Testis (tissue), 3 donors: ENCODE data around the gene SEPHS2. TPM values are rescaled to one million over a fixed set of nuclear protein-coding genes. Genes with fewer than 3 reads are reported as not detected.

Experiments used
- DNase-seq: peaks from one replicate; pipeline ENCODE4 v3.0.0-alpha.2; 2019
- H3K27ac ChIP-seq, 2 donors: fragments of 200-600 bp; sonication (generic); one replicate each; pipeline ENCODE4 v1.5.1; 2019
- H3K27me3 ChIP-seq: fragments of 200-600 bp; sonication (generic); one replicate; pipeline ENCODE4 v1.5.1; 2019
- H3K36me3 ChIP-seq: fragments of 200-600 bp; sonication (generic); one replicate; pipeline ENCODE4 v1.5.1; 2017; ENCODE audit warnings: low read depth; ENCODE audit errors: missing control alignments
- H3K4me1 ChIP-seq: fragments of 200-600 bp; sonication (generic); one replicate; pipeline ENCODE4 v1.5.1; 2019
- H3K4me3 ChIP-seq, 2 donors: fragments of 200-600 bp; sonication (generic); one replicate each; pipeline ENCODE4 v1.5.1; 2017 to 2019
- H3K9me3 ChIP-seq: fragments of 200-600 bp; sonication (generic); one replicate; pipeline ENCODE4 v1.5.1; 2017
- CTCF ChIP-seq, 3 experiments: fragments of 450-650 bp in 2 of 3; fragments of 200-600 bp in 1 of 3; sonication (generic) in 1 of 3; IDR thresholded peaks; one replicate each; pipeline ENCODE4 v1.5.1; 2016 to 2019; ENCODE audit warnings: antibody characterized with exemption in 3 of 3, mild to moderate bottlenecking in 2 of 3, moderate library complexity in 1 of 3
- POLR2A ChIP-seq: fragments of 450-650 bp; IDR thresholded peaks from one replicate; pipeline ENCODE4 v1.6.1; 2017; ENCODE audit warnings: antibody characterized with exemption, mild to moderate bottlenecking, moderate library complexity
- WGBS, 2 donors: methylation state at CpG; one replicate each; pipeline ENCODE4 v1.1.5; 2018; 5-methylcytosine and 5-hydroxymethylcytosine counted together
- intact Hi-C: fragments of 100-400 bp; cut with DNase I; formaldehyde crosslinking; loops from one replicate; pipeline ENCODE4 v1.15.1; 2023; ENCODE audit warnings: low total_unique reads
- polyA plus RNA-seq: library from polyadenylated mRNA; stranded (reverse); fragments of 350-450 nt; fragmentation: Illumina TruSeq; extraction: RNeasy Lipid Tissue Mini Kit (QIAGEN cat#74804); gene quantifications from one replicate; pipeline ENCODE4 v1.2.3, GENCODE V29; 2014; ENCODE audit warnings: low read depth, low replicate concordance; ENCODE audit not compliant: insufficient read depth
- total RNA-seq, 2 donors: library from RNA; depleted of rRNA; stranded (reverse); fragments of >200 nt; gene quantifications; one replicate each; pipeline ENCODE4 v1.2.3, GENCODE V29; 2016

The SEPHS2 gene
- total and polyA plus RNA-seq, 3 donors from 2014 or later: 17.7 to 24.7 (median 19.8) TPM

- Histone ChIP-seq H3K27me3 (no peaks in the 10 kb centered on the region), H3K4me3 (peak overlapping the region; percentile 55 to 63), H3K36me3 (no peaks in the 10 kb centered on the region), H3K9me3 (no peaks in the 10 kb centered on the region), H3K4me1 (peaks cover 9% of the 10 kb centered on the region), H3K27ac (peak overlapping the region; percentile 82 to 90)
- TF ChIP-seq POLR2A: no peak
- TF ChIP-seq CTCF (IDR thresholded peaks at IDR 0.05): no peak
- no peak for DNase-seq
- WGBS, 2 donors: 62 to 73% methylated on average over 21 to 31 of the region's 31 CpGs
- intact Hi-C loops: no loop called here
These were observed 27.1 kb downstream of the SEPHS2 start for GRCh38 chr16:30418350-30419181.

GRCh38 chr16:30417529-30418349 lies 27.9 kb downstream of the SEPHS2 start:
- 4 to 21% methylated on average over 52 to 114 of the region's 140 CpGs for WGBS, 2 donors
- peak; percentile 78 for DNase-seq
- intact Hi-C loops: no loop called here

GRCh38 chr16:30416624-30417528 lies 28.8 kb downstream of the SEPHS2 start:
- peak overlapping the region; percentile 55 to 63 for H3K4me3 ChIP-seq
- H3K4me1 ChIP-seq: peaks cover 12% of the 10 kb centered on the region
- intact Hi-C loops: no loop called here
- H3K36me3 ChIP-seq: no peaks in the 10 kb centered on the region
- peak overlapping the region; percentile 82 to 90 for H3K27ac ChIP-seq
- DNase-seq: no peak
- WGBS, 2 donors: 44 to 51% methylated on average over 16 to 18 of the region's 18 CpGs
- H3K9me3 ChIP-seq: no peaks in the 10 kb centered on the region
- TF ChIP-seq POLR2A (no peak), CTCF (IDR thresholded peaks at IDR 0.05) (no peak)
- no peaks in the 10 kb centered on the region for H3K27me3 ChIP-seq

More at GRCh38 chr16:30417529-30418349, 27.9 kb downstream of the SEPHS2 start:
- peak overlapping the region; percentile 55 to 63 for H3K4me3 ChIP-seq
- H3K4me1 ChIP-seq: peaks cover 12% of the 10 kb centered on the region
- no peaks in the 10 kb centered on the region for H3K9me3 ChIP-seq
- H3K27ac ChIP-seq: peak overlapping the region; percentile 82 to 90
- no peaks in the 10 kb centered on the region for H3K27me3 ChIP-seq
- TF ChIP-seq CTCF (IDR thresholded peaks at IDR 0.05): peak in 1 of 3 experiments; percentile 10
- TF ChIP-seq POLR2A: no peak
- H3K36me3 ChIP-seq: no peaks in the 10 kb centered on the region

GRCh38 chr16:30416047-30416603 lies 29.5 kb downstream of the SEPHS2 start:
- no peaks in the 10 kb centered on the region for H3K36me3 ChIP-seq
- WGBS, 2 donors: 68 to 73% methylated on average over 4 of the region's 4 CpGs

More at GRCh38 chr16:30416047-30416603, 29.5 kb downstream of the SEPHS2 start:
- Histone ChIP-seq H3K4me1 (peaks cover 12% of the 10 kb centered on the region), H3K27ac (no peak overlapping the region), H3K9me3 (no peaks in the 10 kb centered on the region), H3K27me3 (no peaks in the 10 kb centered on the region), H3K4me3 (no peak overlapping the region)
- intact Hi-C loops: no loop called here
- DNase-seq: no peak
- TF ChIP-seq POLR2A (no peak), CTCF (IDR thresholded peaks at IDR 0.05) (no peak)
